Peyer's patch (tissue), 4 donors: ENCODE measurements around the gene VSTM5. TPM values are rescaled to one million over a fixed set of nuclear protein-coding genes. Genes with fewer than 3 reads are reported as not detected.
"Not testable (repeated sequence)": the region's sequence is repeated elsewhere in the genome, so short reads cannot be mapped to it uniquely, and the experiment has no call there.

Source experiments
- DNase-seq, 3 donors: peaks; one replicate each; pipeline ENCODE4 v3.0.0-alpha.2; 2017 to 2019
- H3K27ac ChIP-seq, 4 donors: fragments of 200-600 bp; sonication (generic); one replicate each; pipeline ENCODE4 v1.5.1; 2016 to 2019
- H3K27me3 ChIP-seq, 2 donors: fragments of 200-600 bp; sonication (generic); one replicate each; pipeline ENCODE4 v1.5.1; 2019
- H3K36me3 ChIP-seq, 3 donors: fragments of 200-600 bp; sonication (generic); one replicate each; pipeline ENCODE4 v1.5.1; 2016 to 2019
- H3K4me1 ChIP-seq, 4 donors: fragments of 200-600 bp; sonication (generic); one replicate each; pipeline ENCODE4 v1.5.1; 2016 to 2019
- H3K4me3 ChIP-seq, 4 donors: fragments of 200-600 bp; sonication (generic); 1 replicate in 3 of 4; 2 replicates in 1 of 4; pipeline ENCODE4 v1.5.1; 2016 to 2019; ENCODE audit warnings: mild to moderate bottlenecking in 1 of 4
- H3K9me3 ChIP-seq, 4 donors: fragments of 200-600 bp; sonication (generic); one replicate each; pipeline ENCODE4 v1.5.1; 2016 to 2019; ENCODE audit warnings: mild to moderate bottlenecking in 1 of 4
- CTCF ChIP-seq, 6 experiments: fragments of 450-650 bp in 4 of 6; fragments of 200-600 bp in 2 of 6; sonication (generic) in 1 of 6; IDR thresholded peaks; one replicate each; pipeline ENCODE4 v1.5.1; 2017 to 2019; ENCODE audit warnings: antibody characterized with exemption in 6 of 6, mild to moderate bottlenecking in 3 of 6, moderate library complexity in 1 of 6
- POLR2A ChIP-seq, 2 donors: fragments of 450-650 bp; IDR thresholded peaks; one replicate each; pipeline ENCODE4 v1.5.1; 2017; ENCODE audit warnings: antibody characterized with exemption in 2 of 2, mild to moderate bottlenecking in 2 of 2, moderate library complexity in 2 of 2
- small RNA-seq, 2 donors: library from RNA; depleted of rRNA; stranded (forward); fragments of <200 nt; gene quantifications; one replicate each; pipeline ENCODE3, GENCODE V24; 2016
- total RNA-seq, 4 donors: library from RNA; depleted of rRNA; stranded (reverse); fragments of >200 nt; gene quantifications; one replicate each; pipeline ENCODE4 v1.1.0, GENCODE V29; 2016

The VSTM5 gene
- total RNA-seq, 4 donors from 2014 or later = 1.1 to 2.2 (median 1.5) TPM

- Histone ChIP-seq H3K36me3 (no peaks in the 10 kb centered on the region), H3K9me3 (no peaks in the 10 kb centered on the region), H3K27me3 (no peaks in the 10 kb centered on the region), H3K4me3 (no peak overlapping the region), H3K27ac (no peak overlapping the region), H3K4me1 (no peaks in the 10 kb centered on the region)
- TF ChIP-seq POLR2A (IDR thresholded peaks at IDR 0.05) (no peak), CTCF (IDR thresholded peaks at IDR 0.05) (no peak)
- DNase-seq = no peak
Observed at GRCh38 chr11:93775289-93775688, 75.1 kb downstream of the VSTM5 start.

DNA sequence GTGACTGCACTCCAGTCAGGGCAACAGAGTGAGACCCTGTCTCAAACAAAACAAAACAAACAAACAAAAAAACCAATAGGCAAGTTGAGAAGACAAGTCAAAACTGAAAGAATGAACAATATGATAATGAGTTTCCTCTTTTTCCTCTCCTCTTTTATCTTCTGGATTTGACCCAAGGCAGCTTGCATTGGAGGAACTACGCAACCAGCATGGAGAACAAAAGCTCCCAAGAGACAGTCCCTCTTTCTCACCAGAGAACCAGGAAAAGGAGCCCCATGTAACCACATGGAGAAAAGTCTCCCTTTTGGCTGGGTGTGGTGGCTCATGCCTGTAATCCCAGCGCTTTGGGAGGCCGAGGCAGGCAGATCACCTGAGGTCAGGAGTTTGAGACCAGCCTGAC is 75.9 kb downstream of the VSTM5 start:
- H3K9me3 ChIP-seq, DNase-seq, H3K27me3 ChIP-seq, H3K36me3 ChIP-seq, H3K27ac ChIP-seq, H3K4me3 ChIP-seq, H3K4me1 ChIP-seq: not testable (repeated sequence)

- no peak overlapping the region for H3K4me3 ChIP-seq
- H3K9me3 ChIP-seq = no peaks in the 10 kb centered on the region
- no peaks in the 10 kb centered on the region for H3K36me3 ChIP-seq
- TF ChIP-seq CTCF (IDR thresholded peaks at IDR 0.05) (no peak), POLR2A (IDR thresholded peaks at IDR 0.05) (no peak)
- no peaks in the 10 kb centered on the region for H3K4me1 ChIP-seq
- no peaks in the 10 kb centered on the region for H3K27me3 ChIP-seq
- H3K27ac ChIP-seq = no peak overlapping the region
- no peak for DNase-seq
Observed at GRCh38 chr11:93773601-93774200, 76.7 kb downstream of the VSTM5 start.

DNA sequence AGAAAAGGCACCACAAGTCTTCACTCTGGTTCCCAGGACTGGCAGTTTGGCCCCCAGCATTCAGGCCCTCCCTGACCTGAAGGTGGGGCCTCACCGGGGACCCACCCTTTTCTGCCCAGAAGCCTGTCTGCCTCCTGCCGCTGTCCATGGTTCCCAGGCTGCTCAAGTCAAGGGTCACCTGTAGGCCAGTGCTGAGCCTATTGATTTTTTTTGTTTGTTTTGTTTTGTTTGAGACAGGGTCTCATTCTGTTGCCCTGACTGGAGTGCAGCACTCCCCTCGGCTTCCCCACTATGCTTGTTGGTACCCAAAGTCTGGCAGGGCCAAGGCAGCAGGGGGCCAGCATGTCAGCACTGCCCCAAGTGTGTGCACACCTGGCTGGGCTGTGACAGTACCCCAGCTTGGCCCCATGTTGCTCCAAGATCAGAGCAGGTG is 77.4 kb downstream of the VSTM5 start:
- H3K4me3 ChIP-seq = no peak overlapping the region
- H3K27ac ChIP-seq = no peak overlapping the region
- TF ChIP-seq CTCF (IDR thresholded peaks at IDR 0.05) (no peak), POLR2A (IDR thresholded peaks at IDR 0.05) (no peak)
- no peaks in the 10 kb centered on the region for H3K4me1 ChIP-seq
- H3K36me3 ChIP-seq = no peaks in the 10 kb centered on the region
- no peaks in the 10 kb centered on the region for H3K27me3 ChIP-seq
- no peak for DNase-seq
- H3K9me3 ChIP-seq = no peaks in the 10 kb centered on the region

GRCh38 chr11:93772123-93772522 is 78.3 kb downstream of the VSTM5 start:
- Histone ChIP-seq H3K9me3 (no peaks in the 10 kb centered on the region), H3K27ac (no peak overlapping the region), H3K36me3 (no peaks in the 10 kb centered on the region), H3K4me1 (no peaks in the 10 kb centered on the region), H3K4me3 (no peak overlapping the region), H3K27me3 (no peaks in the 10 kb centered on the region)
- TF ChIP-seq CTCF (IDR thresholded peaks at IDR 0.05) (no peak), POLR2A (IDR thresholded peaks at IDR 0.05) (no peak)
- DNase-seq = no peak

- no peaks in the 10 kb centered on the region for H3K9me3 ChIP-seq
- no peak for DNase-seq
- no peak for TF ChIP-seq POLR2A (IDR thresholded peaks at IDR 0.05)
- no peak for TF ChIP-seq CTCF (IDR thresholded peaks at IDR 0.05)
- H3K4me3 ChIP-seq = no peak overlapping the region
- H3K27me3 ChIP-seq = no peaks in the 10 kb centered on the region
- H3K36me3 ChIP-seq = no peaks in the 10 kb centered on the region
- H3K27ac ChIP-seq = no peak overlapping the region
- no peaks in the 10 kb centered on the region for H3K4me1 ChIP-seq
Observed at GRCh38 chr11:93770160-93770559, 80.3 kb downstream of the VSTM5 start.

Small RNAs within 50 kb of the gene (small RNA-seq; reads per million reads assigned to genes)
- gene RF00019 = 0 reads per million in 2 donors

Other genes with a start within 250 kb of the VSTM5 start
- gene CEP295, start 188.9 kb downstream of the VSTM5 start, total RNA-seq = 10 to 100 TPM; 14.2 to 50.3 (median 17.8) TPM
- 100 to 1,000 TPM in 3 of 4 donors, 10 to 100 TPM in 1; 72.7 to 183 (median 108) TPM for gene TAF1D, start 109.1 kb downstream of the VSTM5 start, total RNA-seq
- gene C11orf54, start 108.9 kb downstream of the VSTM5 start, total RNA-seq = 100 to 1,000 TPM in 1 of 4 donors, 10 to 100 TPM in 3; 33.8 to 130 (median 69.0) TPM
- 10 to 100 TPM; 22.3 to 33.8 (median 27.3) TPM for gene MED17, start 66.3 kb downstream of the VSTM5 start, total RNA-seq
- not detected for gene HEPHL1, start 170.7 kb upstream of the VSTM5 start, total RNA-seq